ENCODE data around the gene KPNB1.
A peak's percentile ranks its signal among the peaks of the same experiment; 100 is the strongest.

Gene KPNB1

DNA sequence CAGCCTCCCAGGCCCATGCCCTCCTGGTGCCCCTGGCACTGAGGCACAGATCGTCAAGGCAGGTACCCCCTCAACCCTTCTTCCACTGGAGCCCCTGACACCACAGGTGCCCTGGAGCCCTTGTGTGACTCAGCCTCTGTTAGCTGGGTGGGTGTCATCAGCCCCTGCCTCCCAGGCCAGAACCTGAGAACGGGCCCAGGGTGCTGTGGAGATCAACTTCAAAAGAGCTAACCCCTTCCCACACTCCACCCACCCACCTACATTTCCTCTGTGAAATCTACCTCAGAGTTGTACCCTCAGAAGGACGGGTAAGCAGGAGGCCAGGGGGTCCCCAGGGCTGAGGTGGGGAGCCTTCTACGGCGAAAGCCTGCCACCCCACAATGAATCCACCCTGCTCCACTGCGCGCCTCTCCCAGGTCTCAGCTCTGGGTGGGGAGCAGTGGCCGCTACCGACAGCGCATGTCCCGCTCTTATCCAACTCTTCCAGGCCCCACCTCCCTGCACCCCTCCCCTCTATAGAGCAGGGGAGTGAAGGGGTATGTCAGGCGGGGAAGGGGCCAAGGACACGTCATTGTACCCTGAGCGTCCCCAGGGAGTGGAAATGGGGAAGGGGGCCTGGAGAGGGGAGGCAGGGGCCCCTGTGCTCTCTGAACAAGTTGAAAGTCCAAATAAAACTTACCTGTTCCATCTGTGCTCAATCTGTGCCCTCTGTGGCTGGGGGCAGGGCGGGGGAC, 61.8 kb downstream of the KPNB1 start:
- DNase-seq (ENCODE audit: low read depth in 2 of 2) = no peak

DNA sequence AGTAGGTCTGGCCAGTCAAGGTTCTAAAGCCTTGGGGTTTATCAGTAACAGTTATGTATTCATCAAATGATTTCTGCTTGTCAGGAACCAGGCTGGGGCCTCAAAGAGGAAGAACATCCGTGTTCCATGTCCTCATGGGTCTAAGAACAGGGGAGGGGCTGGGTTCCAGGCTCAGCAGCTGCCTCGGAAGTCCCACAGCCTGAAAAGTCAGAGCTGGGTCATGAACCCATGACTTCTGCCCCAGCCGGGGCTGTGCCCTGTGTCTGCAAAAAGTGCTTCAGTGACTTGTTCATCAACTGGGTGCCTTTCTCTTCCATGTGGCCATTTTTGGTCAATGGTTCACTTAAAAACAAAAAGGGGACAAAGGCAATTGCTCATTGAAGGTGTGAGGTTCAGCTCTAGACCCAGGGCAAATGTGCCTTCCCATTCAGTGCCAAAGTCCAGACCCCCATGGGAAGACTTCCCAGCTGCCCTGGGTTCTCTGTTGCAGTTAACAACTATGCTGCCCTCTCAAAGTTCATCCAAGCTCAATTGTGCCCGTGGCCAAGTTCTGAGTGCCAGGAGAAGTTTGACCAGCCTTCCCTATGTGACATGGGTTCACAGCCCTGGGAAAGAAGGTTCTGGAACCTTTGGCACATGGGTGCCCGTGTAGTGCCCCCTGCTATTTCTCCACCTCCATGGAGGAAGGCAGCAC, 62.8 kb downstream of the KPNB1 start:
- no peak for DNase-seq (ENCODE audit: low read depth in 2 of 2)

DNA sequence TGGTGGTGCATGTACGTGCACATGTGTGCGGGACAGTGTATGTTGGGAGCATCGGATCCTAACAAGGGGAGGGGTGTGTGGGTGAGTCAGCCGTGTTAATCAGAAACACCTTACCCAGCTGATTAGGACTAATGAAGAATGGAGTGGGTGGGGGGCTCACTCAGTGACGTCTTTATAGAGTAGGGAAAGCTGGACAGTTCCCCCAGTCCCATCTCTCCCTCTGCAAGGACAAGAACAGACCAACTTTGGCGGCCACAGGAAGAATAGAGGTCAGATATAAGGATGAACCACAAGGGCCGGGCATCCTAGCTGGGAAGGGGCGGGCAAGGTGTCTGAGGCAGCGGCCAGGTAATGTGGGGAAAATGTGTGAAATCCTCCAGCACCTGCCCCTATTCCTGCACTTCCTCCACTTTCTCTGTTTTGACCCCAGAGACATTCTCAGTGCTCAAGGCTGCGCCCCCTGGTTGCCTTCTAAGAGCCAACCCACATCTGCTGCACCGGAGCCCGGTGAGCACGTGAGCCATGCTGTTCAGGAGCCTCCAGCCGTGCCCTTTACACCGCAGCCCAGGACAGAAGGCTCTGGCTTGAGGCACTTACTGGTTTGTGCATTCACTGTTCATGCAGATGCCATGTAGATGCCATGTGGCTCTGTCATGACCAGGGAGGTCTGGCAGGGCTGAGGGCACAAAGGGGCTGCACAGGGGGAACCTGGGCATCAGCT, 64.4 kb downstream of the KPNB1 start:
- DNase-seq (ENCODE audit: low read depth in 2 of 2) = no peak

DNA sequence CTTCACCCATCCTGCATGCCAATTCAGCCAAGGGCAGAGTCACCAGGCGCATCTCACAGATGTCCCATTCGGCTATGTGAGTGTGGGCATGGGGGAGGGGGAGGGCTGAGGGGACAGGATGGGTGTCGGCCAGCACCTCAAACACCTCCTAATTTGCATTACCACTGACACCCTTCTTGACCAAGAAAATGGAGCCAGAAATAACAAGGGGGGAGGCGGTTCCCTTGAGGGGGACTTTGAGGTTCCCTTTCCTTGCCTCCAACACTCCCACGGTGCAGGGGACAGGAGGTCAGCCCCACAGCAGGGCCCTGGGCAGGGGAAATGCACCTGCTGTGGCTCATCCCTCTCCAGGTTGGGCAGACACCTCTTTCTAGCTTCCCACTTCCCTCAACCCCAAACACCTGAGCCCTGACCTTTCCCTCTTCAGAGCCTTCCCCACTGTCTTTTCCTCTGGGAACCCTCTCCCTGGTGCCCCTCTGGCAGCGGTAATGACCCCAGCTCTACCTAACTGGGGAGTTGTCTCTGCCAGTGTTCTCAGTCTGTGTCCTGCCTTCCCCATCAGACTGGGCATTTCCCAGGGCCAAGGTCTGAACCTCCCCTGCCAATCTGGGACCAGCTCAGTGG, 65.2 kb downstream of the KPNB1 start:
- DNase-seq (ENCODE audit: low read depth in 2 of 2) = no peak

DNA sequence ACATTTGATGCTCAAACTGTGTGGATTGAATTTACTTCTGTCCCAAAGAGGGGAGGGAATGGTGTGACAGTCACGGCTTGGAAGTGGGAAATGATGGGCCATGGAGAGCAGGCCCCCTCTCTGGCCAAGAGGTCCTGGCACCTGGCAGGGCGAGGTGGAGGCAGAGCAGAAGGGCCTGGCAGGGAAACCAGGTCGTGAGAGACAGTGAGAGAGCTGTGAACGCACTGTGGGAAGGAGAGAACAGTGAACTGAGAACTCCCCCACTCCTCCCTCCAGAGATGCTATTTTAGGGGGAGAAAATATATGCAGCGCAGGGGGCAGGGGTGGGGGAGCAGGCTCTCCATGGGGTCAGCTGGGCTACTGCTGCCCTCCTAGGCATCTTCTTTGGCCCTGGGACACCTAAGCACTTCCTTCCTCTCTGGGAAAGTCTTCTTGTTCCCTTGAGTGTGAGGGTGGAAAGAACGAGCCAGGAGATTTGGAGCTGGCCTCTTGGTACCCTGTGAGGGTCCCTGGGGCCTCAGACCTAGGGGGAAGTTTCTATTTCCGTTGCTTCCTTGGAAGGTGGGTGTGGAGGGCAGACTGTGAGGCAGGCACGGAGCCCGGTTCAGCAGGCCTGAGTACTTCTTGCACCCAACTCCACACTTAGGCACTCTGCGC, 66.1 kb downstream of the KPNB1 start:
- no peak for DNase-seq (ENCODE audit: low read depth in 2 of 2)

DNA sequence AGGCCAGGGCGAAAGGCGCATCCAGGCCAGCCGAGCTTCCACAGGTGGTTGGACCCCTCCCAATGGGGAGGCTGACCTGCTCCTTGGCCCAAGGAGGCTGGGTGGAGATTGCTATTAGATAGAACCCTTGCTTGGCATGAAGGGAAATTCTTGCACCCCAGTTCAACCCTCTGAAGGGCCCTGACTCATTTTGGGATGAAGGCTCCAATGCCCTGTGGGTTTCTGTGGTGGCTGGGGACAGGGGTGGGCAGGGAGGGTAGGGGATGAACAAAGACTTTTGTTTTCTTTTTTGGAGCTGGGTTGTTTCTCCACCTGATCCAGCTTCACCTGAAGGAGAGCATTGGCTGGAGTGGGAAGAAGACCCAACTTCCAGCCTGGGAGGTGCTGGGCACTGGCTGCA, 66.7 kb downstream of the KPNB1 start:
- no peak for DNase-seq (ENCODE audit: low read depth in 2 of 2)

DNA sequence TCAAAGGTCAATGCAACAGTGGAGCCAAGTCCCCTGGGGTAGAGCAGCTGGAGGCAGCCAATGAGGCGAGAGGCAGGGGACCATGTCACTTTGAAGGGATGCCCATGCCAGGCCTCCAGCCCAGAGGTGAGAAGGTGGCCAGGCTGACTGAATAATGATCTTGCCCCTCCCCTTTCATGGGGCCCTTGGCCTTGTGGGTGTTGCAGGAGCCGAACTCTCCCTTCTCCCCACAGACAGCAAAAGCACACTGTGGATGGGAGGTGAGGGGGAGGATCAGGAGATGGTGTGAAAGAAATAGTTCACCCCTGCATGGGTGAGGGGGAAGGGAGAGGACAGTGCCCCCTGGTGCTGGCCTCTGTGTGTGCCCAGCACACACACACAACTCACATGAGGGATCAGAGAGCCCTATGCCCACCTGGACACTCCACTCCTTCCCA, 67.6 kb downstream of the KPNB1 start:
- DNase-seq (ENCODE audit: low read depth in 2 of 2) = no peak

DNA sequence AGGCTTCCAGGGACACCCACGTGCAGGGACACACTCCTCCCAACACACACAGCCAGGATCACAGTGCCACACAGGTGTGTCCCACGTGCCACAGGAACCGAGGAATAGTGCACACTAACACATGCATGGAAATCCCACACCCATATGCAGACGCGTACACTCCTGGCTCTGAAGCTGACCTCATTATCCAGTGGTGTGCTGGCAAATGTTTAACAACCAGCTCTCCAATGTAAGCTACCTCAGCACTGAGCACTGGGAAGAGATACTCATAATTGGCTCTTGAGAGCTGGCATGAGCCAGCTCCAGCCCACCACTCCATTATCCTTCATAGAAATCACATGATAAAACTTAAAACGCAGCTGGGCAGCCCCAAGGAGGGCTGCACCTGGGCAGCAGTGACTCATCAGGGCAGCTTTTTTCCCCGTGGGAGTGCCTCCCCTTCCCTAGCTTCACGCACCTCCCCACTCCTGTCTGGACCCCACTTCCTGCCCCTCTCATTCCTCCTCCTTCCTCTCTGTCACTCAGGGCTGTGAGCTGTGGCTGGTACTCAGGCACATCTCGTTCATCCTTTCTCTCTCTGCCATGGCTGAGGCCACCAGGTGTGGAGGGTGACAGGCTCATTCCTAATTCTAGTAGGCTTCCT, 68.4 kb downstream of the KPNB1 start:
- no peak for DNase-seq (ENCODE audit: low read depth in 2 of 2)

DNA sequence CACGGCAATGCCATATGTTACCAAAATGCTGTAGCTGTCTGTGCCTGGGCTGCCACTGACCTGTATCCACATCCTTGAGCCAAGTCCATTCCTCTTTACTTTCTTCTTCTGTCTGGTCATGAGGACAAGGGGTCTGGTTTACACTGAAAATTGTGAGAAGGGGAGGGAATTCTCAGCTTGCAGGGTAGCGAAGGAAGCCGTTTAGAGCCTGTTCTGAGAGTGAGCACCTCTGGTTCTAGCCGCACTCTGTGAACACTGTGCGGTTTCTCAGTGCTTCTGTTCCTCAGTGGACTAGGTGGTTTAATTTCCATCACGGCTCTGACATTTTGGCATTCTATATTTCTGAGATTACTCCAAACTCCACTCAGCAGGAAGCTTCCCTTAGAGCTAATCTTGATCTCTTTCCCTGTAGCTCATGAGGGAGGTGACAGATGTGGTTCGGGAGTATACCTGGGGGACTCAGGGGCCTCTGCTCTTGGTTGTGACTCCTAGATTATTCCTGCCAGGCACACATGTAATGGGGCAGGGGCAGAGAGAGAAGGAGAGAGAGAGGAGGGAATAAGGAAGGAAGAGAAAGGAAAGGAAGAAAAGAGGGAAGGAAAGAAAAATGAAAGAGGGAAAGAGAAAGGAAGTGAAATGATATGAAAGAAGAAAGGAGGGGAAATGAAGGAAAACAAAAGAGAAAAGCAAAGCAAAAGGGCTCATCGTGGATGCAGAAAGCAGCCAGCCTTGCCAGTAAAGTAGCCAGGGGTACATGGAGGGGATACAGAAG, 69.1 kb downstream of the KPNB1 start:
- DNase-seq (ENCODE audit: low read depth in 2 of 2) = no peak

DNA sequence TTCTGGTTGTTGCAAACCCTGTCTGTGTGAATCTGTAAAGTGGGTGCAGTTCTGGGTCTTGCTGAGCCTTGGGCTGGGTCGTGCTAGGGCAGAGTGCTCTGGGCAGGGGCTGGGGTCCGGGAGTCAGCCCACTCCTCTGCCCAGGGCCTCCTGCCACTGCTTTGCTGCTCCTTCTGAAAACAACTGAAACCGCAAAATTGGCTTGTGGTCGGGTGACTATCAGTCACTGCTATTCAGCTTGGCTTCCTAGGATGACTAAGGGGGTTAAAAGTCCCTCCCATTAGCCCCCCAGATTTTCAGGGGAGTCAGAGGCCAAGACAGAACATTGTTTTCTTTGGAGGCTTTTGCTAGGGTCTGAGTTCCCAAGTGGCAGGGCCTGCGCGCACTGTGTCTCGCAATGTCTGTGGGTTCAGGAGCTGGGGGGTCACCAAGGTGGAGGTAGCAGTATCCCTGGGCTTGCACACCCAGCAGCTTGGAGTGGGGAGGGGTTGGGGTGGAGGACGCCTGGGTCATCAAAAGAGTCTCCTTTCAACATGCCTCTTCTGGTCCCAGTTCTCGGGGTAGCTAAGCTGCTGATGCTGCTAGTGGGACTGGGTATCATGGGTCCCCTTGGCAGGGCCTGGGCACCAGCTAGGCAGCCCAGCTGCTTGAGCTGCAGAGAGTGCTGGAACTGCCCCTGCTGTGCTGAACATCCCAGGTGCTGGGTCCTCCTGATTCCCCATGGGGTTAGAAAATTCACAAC, 69.9 kb downstream of the KPNB1 start:
- no peak for DNase-seq (ENCODE audit: low read depth in 2 of 2)

DNA sequence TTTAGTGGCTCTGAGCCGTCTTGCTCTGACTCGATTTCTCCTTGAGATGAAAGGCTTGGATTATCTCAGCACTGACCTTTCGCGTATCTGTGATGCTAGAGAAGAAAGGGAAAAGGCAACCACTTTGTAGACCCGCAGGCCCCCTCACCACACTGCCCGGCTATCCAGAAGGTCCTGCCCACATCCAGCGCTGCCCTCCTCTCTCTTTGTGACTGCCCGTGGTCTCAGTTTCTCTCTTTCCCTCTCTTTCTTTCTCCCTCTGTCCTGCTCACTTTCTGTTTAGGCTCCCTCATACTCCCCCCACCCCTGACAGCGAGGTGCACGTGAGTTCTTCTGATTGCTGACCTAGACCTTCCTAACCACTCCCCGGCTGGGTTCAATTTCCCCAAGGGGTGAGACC, 70.5 kb downstream of the KPNB1 start:
- DNase-seq (ENCODE audit: low read depth in 2 of 2) = no peak

DNA sequence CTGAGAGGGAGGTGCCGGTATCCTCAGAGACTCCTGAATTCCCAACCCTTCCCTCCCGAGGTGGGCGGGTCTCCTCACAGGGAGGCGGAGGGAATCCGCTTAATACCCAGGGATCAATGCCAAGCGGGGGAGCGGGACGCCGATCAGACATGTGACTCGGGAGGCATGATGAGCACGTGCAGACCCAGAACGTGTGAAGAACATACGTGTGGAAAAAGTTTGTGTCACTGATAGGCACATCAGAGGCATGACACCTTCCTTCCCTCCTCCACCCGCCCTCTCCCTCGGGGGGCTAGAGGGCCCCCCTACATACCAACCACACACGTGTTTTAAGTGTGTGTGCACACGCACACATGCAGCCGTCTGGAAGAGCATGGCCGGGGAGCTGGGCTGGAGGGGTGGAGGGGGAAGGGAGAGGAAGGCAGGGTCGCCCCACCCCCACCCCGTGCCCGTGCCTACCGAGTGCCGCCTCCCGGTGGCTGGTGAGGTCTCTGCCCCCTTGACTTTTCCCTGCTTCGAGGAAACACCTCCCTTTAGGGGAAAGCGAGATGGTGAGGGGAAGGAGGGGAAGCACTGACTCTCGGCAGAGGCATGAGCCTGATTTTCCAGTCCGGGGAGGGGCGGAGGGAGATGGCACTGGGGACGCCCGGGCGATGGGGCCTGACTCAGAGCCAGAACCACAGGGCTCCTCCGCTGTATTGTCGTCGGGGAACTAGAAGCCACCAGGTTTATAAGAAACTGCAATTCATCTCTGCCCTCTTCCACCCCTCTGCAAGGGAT, 71.2 kb downstream of the KPNB1 start:
- peak; percentile 78 to 91 for DNase-seq (ENCODE audit: low read depth in 2 of 2)

DNA sequence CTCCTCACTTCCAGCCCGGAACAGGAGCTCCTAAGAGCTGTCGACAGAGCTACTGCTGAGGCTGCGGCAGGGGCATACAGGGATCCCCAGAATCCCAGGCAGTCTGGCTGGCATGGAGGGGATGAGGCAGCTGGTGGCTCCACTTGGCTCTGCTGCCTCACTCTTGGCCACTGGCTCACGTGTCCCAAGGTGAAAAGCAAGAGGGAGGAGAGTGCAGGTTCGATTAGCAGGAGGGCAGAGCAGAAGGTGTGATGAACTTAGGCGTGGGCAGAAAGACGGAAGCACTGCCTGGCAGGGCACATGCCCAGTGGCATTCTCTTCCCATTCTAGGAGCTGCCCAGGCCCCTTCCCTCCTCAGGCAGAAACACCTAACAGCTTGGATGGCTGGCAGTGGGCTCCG, 72.0 kb downstream of the KPNB1 start:
- no peak for DNase-seq (ENCODE audit: low read depth in 2 of 2)

DNA sequence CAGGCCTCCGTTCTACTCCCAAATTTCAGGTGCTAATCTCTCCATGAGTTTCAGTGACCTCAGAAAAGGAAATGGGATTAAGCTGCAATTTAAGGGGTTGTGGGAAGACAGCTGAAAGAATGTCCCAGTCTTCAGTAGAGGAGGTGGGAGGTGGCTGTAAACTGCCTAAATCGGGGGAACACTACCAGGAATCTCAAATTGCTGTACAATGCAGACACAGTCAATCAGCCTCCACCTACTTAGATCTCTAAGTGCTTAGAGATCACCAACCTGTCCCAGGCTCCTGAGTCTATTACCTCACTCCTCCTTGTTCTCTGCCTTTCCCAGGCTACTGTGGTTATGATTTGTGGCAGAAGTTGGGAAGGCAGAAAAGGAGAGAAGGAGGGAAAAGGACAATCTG, 75.0 kb downstream of the KPNB1 start:
- DNase-seq (ENCODE audit: low read depth in 2 of 2) = no peak

DNA sequence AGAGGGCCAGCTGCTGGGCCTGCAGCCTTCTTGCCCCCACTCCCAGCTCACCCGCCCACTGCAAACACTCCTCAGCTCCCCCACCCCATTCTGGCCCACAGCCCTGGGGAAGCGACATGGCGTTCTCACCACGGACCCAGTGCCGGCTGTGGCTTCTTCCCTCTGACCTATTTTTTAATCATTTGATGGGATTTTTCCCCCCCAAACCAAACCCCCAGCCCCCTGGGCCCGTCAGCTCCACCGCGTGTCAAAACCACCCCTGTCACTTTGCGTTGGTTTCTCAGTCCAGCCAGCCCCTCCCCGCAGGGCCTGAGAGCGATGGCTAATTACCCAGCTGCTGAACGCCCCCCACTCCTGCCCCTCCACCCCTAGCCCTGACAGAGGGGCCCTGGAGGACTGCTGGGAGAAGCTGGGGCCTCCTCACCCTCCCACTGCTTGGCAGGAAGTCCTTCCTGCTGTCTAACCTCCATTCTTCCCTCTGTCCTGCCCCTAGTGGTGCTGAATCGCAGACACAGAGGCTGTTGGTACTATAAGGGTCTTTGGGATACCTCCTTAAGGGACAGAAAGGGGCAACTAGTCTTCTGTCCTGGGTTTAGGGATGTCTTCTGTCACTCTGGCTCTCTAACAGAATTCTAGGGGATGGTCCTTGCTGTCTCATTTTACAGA, 75.9 kb downstream of the KPNB1 start:
- DNase-seq (ENCODE audit: low read depth in 2 of 2) = no peak

DNA sequence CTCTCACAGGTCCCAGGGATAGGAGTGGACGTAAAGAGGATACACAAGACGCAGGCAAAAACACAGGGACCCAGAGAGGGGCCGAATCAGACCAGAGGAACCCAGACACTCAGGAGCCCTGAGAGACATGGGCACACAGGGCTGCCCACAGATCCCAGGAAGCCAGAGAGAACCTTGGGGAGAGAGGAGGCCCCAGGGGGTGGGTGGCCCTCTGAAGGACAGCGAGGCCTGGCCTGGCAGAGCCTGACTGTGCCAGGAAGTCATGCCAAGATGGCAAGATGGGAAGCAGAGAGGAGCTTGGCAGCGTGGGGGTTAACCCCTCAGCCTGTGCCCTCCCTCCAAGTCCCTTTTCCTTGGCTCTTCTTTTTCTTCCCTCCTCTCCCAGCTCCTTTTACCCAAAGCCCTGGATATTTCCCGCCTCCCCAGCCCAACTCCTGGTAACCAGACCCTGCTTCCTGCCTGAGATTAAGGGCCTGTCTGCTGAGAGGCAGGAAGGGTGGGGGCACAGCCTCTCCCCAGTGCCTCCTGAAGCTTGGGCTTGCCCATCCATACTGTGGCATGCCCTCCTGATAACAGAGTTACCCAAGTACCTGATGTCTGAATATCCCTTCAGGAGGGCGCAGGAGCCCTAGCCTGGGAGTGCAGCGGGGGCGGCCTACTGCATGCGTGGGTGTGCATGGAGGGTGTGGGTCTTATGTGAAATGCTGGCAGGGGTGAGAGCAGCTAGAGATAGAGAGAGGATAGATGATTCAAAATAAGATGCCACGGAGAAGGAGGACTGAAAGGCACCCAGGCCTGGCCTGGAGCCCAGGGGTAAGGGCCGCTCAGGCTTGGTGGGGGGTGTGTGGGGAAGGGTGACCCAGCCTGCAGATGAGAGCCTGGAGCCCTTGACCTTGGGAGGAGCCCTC, 77.3 kb downstream of the KPNB1 start:
- no peak for DNase-seq (ENCODE audit: low read depth in 2 of 2)

DNA sequence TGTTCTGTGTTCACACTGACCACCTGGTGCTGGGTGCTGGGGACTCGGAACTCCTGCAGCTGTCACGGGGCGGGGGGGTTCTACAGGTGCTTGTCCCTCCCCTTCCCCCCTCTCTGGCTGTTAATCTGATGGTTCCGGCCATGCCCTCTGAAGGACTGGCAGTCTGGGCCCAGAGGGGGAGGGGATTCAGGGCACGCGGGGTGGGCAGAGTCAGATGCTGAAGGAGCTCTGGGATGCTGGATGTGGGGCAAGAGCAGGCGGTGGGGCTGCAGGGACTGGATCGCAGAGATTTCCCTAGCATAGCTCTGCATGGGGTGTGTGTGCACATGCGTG, 78.0 kb downstream of the KPNB1 start:
- DNase-seq (ENCODE audit: low read depth in 2 of 2) = no peak
